ENCODE results near the gene BBS9.

BBS9 gene

GRCh38 chr7:33591490-33591889, 462.1 kb downstream of the BBS9 start:
- H3K4me3 ChIP-seq (ENCODE audit: low read length) = no peak overlapping the region
- no peak for TF ChIP-seq CTCF (IDR thresholded peaks at IDR 0.05; ENCODE audit: insufficient read depth, low read depth, low read length, missing control alignments)
- no peak for DNase-seq (ENCODE audit: low read depth)

GRCh38 chr7:33592718-33593117, 463.4 kb downstream of the BBS9 start:
- TF ChIP-seq CTCF (IDR thresholded peaks at IDR 0.05; ENCODE audit: insufficient read depth, low read depth, low read length, missing control alignments) = no peak
- no peak overlapping the region for H3K4me3 ChIP-seq (ENCODE audit: low read length)
- DNase-seq (ENCODE audit: low read depth) = no peak

DNA sequence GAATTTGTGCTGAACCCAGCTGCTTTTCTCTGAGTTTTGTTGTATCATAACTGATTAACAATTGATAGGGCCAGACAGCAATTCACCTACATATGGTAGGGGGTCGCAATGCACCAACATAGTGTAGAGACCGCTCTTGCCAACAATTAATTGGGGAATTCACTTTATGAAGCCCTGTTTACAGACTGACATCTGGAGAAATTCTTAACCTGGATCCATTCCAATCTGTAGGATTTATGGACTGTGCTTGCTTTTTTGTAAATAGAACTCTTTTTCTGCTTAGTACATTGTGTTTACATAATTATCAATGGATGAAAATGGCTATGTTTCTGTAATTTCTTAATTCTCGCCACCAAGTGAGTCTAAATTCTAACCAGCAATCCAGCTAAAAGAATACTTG, 464.2 kb downstream of the BBS9 start:
- no peak for DNase-seq (ENCODE audit: low read depth)
- no peak for TF ChIP-seq CTCF (IDR thresholded peaks at IDR 0.05; ENCODE audit: insufficient read depth, low read depth, low read length, missing control alignments)
- H3K4me3 ChIP-seq (ENCODE audit: low read length) = no peak overlapping the region

GRCh38 chr7:33596686-33597085, 467.3 kb downstream of the BBS9 start:
- no peak overlapping the region for H3K4me3 ChIP-seq (ENCODE audit: low read length)
- TF ChIP-seq CTCF (IDR thresholded peaks at IDR 0.05; ENCODE audit: insufficient read depth, low read depth, low read length, missing control alignments) = no peak
- DNase-seq (ENCODE audit: low read depth) = no peak

DNA sequence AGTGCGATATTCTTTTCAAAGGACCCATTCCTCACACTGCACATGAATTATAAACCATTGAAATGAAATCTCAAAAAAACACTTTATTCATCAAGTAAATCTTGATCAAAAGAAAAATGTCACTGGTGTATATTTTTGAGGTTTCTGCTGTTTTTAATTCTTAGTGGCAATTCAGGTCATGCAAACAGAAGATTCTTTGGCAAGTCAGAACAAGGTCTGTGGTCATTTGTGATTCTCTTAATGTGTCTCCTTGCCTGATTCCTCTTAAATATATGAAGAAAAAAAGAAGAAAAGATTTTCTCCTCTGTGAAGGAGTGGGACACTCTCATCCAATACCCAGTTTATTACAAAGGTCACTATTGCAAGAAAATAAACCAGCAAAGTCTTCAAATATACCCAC, 467.8 kb downstream of the BBS9 start:
- H3K4me3 ChIP-seq (ENCODE audit: low read length) = no peak overlapping the region
- TF ChIP-seq CTCF (IDR thresholded peaks at IDR 0.05; ENCODE audit: insufficient read depth, low read depth, low read length, missing control alignments) = no peak
- DNase-seq (ENCODE audit: low read depth) = peak; percentile 54

GRCh38 chr7:33601101-33601500, 471.7 kb downstream of the BBS9 start:
- no peak for TF ChIP-seq CTCF (IDR thresholded peaks at IDR 0.05; ENCODE audit: insufficient read depth, low read depth, low read length, missing control alignments)
- no peak overlapping the region for H3K4me3 ChIP-seq (ENCODE audit: low read length)
- DNase-seq (ENCODE audit: low read depth) = no peak

- no peak overlapping the region for H3K4me3 ChIP-seq (ENCODE audit: low read length)
- no peak for DNase-seq (ENCODE audit: low read depth)
- no peak for TF ChIP-seq CTCF (IDR thresholded peaks at IDR 0.05; ENCODE audit: insufficient read depth, low read depth, low read length, missing control alignments)
Observed at GRCh38 chr7:33601884-33602283, 472.5 kb downstream of the BBS9 start.
